Measurements from ENCODE around the gene ATP6V1C2.

GRCh38 chr2:10817413-10817812 lies 96.0 kb downstream of the ATP6V1C2 start:
- TF ChIP-seq CTCF (IDR thresholded peaks at IDR 0.05; ENCODE audit: low read length) (peak; percentile 59), EZH2phosphoT487 (IDR thresholded peaks at IDR 0.05; ENCODE audit: low read length) (no peak)

All from MM.1S (cell line).